ENCODE measurements around the gene METAP1. TPM values are rescaled to one million over a fixed set of nuclear protein-coding genes. Genes with fewer than 3 reads are reported as not detected.
A peak's percentile ranks its signal among the peaks of the same experiment; 100 is the strongest.

The METAP1 gene
- total and polyA plus RNA-seq, 2 donors (not counting 1 experiment from before 2014, with no cell fraction given): 20.4 to 40.0 TPM

- peaks cover 29% of the 10 kb centered on the region for H4K20me1 ChIP-seq (ENCODE audit: control insufficient read depth, insufficient read depth, low read length, poor library complexity, severe bottlenecking)
- H3K27me3 ChIP-seq (replicated peaks in 1 of 4; ENCODE audit: control extremely low read depth in 1 of 4, control insufficient read depth in 3 of 4, insufficient read depth in 4 of 4, low read length in 3 of 4): no peaks in the 10 kb centered on the region
- peak overlapping the region; percentile 31 for H3K4me2 ChIP-seq (replicated peaks; ENCODE audit: low read depth, low read length, poor library complexity, severe bottlenecking)
- no peaks in the 10 kb centered on the region for H3K9me3 Mint-ChIP-seq (ENCODE audit: insufficient read depth)
- H3K9me3 ChIP-seq (ENCODE audit: control extremely low read depth in 1 of 3, control insufficient read depth in 2 of 3, insufficient read depth in 1 of 3, low read length in 2 of 3): no peaks in the 10 kb centered on the region
- H3K27me3 Mint-ChIP-seq: no peaks in the 10 kb centered on the region
- no peak overlapping the region for H2AFZ ChIP-seq (ENCODE audit: insufficient read depth, low read depth, low read length, poor library complexity, severe bottlenecking)
- no CpG with 5 or more reads among the region's 1 CpG for WGBS (ENCODE audit: insufficient coverage)
- ChIA-PET CTCF (interaction anchor here (1.2 to 2.4 kb wide), 2 partner anchors 27 to 34 kb away, joined by 6 to 11 read pairs; partner anchors contain the start of gene METAP1), POLR2A (no interaction called here)
- peak overlapping the region; percentile 67 for H3K27ac Mint-ChIP-seq
- ATAC-seq (ENCODE audit: low read depth) (no peak), DNase-seq (no peak)
- peak overlapping the region in 1 of 2 donors; percentile 67 for H3K27ac ChIP-seq (ENCODE audit: low read length in 2 of 2)
- H3K79me2 ChIP-seq (ENCODE audit: control insufficient read depth, insufficient read depth, low read length): peaks cover 67% of the 10 kb centered on the region
- no peak overlapping the region for H3K4me3 ChIP-seq (ENCODE audit: control extremely low read depth in 1 of 5, extremely low read depth in 1 of 5, insufficient read depth in 1 of 5, low read depth in 2 of 5, low read length in 4 of 5)
- H3K4me3 Mint-ChIP-seq: peak overlapping the region; percentile 44
- peak overlapping the region; percentile 31 for H3K9ac ChIP-seq (ENCODE audit: low read length)
- TF ChIP-seq CTCF (IDR thresholded peaks at IDR 0.05) (no peak), EZH2 (IDR thresholded peaks at IDR 0.05; ENCODE audit: borderline replicate concordance, insufficient read depth, low read depth, low read length, poor library complexity, severe bottlenecking) (no peak)
- H3K36me3 ChIP-seq (replicated peaks in 1 of 2; ENCODE audit: control extremely low read depth in 1 of 2, control insufficient read depth in 1 of 2, extremely low read depth in 1 of 2, insufficient read depth in 2 of 2, low read length in 1 of 2): no peaks in the 10 kb centered on the region
- intact Hi-C loops (cut with micrococcal nuclease): no loop called here
- H3K4me1 ChIP-seq (ENCODE audit: control insufficient read depth in 2 of 2, insufficient read depth in 2 of 2, low read length in 2 of 2): peaks cover 9 to 17% of the 10 kb centered on the region in 2 donors
- H3K4me1 Mint-ChIP-seq: peaks cover 52% of the 10 kb centered on the region
Measured at GRCh38 chr4:99029018-99029735, 33.7 kb downstream of the METAP1 start.

GRCh38 chr4:99029852-99030251, 34.3 kb downstream of the METAP1 start:
- Histone ChIP-seq H4K20me1 (ENCODE audit: control insufficient read depth, insufficient read depth, low read length, poor library complexity, severe bottlenecking) (peaks cover 24% of the 10 kb centered on the region), H2AFZ (ENCODE audit: insufficient read depth, low read depth, low read length, poor library complexity, severe bottlenecking) (no peak overlapping the region), H3K79me2 (ENCODE audit: control insufficient read depth, insufficient read depth, low read length) (peaks cover 60% of the 10 kb centered on the region), H3K27me3 (replicated peaks in 1 of 4; ENCODE audit: control extremely low read depth in 1 of 4, control insufficient read depth in 3 of 4, insufficient read depth in 4 of 4, low read length in 3 of 4) (no peaks in the 10 kb centered on the region), H3K4me2 (replicated peaks; ENCODE audit: low read depth, low read length, poor library complexity, severe bottlenecking) (peak overlapping the region; percentile 31), H3K27ac (ENCODE audit: low read length in 2 of 2) (peak overlapping the region in 1 of 2 donors; percentile 67), H3K4me1 (ENCODE audit: control insufficient read depth in 2 of 2, insufficient read depth in 2 of 2, low read length in 2 of 2) (peaks cover 9 to 17% of the 10 kb centered on the region in 2 donors), H3K9ac (ENCODE audit: low read length) (peak overlapping the region; percentile 31), H3K9me3 (ENCODE audit: control extremely low read depth in 1 of 3, control insufficient read depth in 2 of 3, insufficient read depth in 1 of 3, low read length in 2 of 3) (no peaks in the 10 kb centered on the region), H3K4me3 (ENCODE audit: control extremely low read depth in 1 of 5, extremely low read depth in 1 of 5, insufficient read depth in 1 of 5, low read depth in 2 of 5, low read length in 4 of 5) (no peak overlapping the region), H3K36me3 (replicated peaks in 1 of 2; ENCODE audit: control extremely low read depth in 1 of 2, control insufficient read depth in 1 of 2, extremely low read depth in 1 of 2, insufficient read depth in 2 of 2, low read length in 1 of 2) (no peaks in the 10 kb centered on the region)
- ChIA-PET CTCF (interaction anchor here (1.2 to 2.4 kb wide), 2 partner anchors 26 to 35 kb away, joined by 6 to 11 read pairs; partner anchors contain the start of gene METAP1), POLR2A (no interaction called here)
- DNase-seq (no peak), ATAC-seq (ENCODE audit: low read depth) (no peak)
- TF ChIP-seq CTCF (IDR thresholded peaks at IDR 0.05) (no peak), EZH2 (IDR thresholded peaks at IDR 0.05; ENCODE audit: borderline replicate concordance, insufficient read depth, low read depth, low read length, poor library complexity, severe bottlenecking) (no peak)
- Mint-ChIP-seq H3K9me3 (ENCODE audit: insufficient read depth) (no peaks in the 10 kb centered on the region), H3K27ac (peak overlapping the region; percentile 68), H3K27me3 (no peaks in the 10 kb centered on the region), H3K4me3 (peak overlapping the region; percentile 54), H3K4me1 (peaks cover 45% of the 10 kb centered on the region)
- intact Hi-C loops (cut with micrococcal nuclease): no loop called here
- no CpG with 5 or more reads among the region's 3 CpGs for WGBS (ENCODE audit: insufficient coverage)

Measured in B cell (primary cell).